Measurements from ENCODE around the gene SGK1. TPM values are rescaled to one million over a fixed set of nuclear protein-coding genes. Genes with fewer than 3 reads are reported as not detected.
"Not testable (repeated sequence)": the region's sequence is repeated elsewhere in the genome, so short reads cannot be mapped to it uniquely, and the experiment has no call there.

The SGK1 gene
- total RNA-seq, 1 experiment from 2014 or later: 23.2 TPM

GRCh38 chr6:134217105-134217797, 100.7 kb downstream of the SGK1 start (continued):
- TF ChIP-seq, protein P1, sequence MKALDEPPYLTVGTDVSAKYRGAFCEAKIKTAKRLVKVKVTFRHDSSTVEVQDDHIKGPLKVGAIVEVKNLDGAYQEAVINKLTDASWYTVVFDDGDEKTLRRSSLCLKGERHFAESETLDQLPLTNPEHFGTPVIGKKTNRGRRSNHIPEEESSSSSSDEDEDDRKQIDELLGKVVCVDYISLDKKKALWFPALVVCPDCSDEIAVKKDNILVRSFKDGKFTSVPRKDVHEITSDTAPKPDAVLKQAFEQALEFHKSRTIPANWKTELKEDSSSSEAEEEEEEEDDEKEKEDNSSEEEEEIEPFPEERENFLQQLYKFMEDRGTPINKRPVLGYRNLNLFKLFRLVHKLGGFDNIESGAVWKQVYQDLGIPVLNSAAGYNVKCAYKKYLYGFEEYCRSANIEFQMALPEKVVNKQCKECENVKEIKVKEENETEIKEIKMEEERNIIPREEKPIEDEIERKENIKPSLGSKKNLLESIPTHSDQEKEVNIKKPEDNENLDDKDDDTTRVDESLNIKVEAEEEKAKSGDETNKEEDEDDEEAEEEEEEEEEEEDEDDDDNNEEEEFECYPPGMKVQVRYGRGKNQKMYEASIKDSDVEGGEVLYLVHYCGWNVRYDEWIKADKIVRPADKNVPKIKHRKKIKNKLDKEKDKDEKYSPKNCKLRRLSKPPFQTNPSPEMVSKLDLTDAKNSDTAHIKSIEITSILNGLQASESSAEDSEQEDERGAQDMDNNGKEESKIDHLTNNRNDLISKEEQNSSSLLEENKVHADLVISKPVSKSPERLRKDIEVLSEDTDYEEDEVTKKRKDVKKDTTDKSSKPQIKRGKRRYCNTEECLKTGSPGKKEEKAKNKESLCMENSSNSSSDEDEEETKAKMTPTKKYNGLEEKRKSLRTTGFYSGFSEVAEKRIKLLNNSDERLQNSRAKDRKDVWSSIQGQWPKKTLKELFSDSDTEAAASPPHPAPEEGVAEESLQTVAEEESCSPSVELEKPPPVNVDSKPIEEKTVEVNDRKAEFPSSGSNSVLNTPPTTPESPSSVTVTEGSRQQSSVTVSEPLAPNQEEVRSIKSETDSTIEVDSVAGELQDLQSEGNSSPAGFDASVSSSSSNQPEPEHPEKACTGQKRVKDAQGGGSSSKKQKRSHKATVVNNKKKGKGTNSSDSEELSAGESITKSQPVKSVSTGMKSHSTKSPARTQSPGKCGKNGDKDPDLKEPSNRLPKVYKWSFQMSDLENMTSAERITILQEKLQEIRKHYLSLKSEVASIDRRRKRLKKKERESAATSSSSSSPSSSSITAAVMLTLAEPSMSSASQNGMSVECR (CRISPR knock-in tag; IDR thresholded peaks at IDR 0.05; ENCODE audit: borderline replicate concordance): no peak
- TF ChIP-seq ZBTB21 (CRISPR knock-in tag; IDR thresholded peaks at IDR 0.05; ENCODE audit: borderline replicate concordance) (no peak), FOXK1 (CRISPR knock-in tag; IDR thresholded peaks at IDR 0.05) (no peak), FOXJ3 (CRISPR knock-in tag; IDR thresholded peaks at IDR 0.05; ENCODE audit: borderline replicate concordance) (no peak), PRRX2 (CRISPR knock-in tag; IDR thresholded peaks at IDR 0.05) (no peak)

- peaks cover 6% of the 10 kb centered on the region; the same call in 1 of the 2 replicates for H3K9me3 Mint-ChIP-seq
- CTCF ChIA-PET: no interaction called here
- no peaks in the 10 kb centered on the region for H3K4me1 Mint-ChIP-seq
- no peaks in the 10 kb centered on the region for H3K27me3 Mint-ChIP-seq (ENCODE audit: low read depth)
- no peaks in the 10 kb centered on the region for H3K36me3 Mint-ChIP-seq
- no peak overlapping the region for H3K27ac Mint-ChIP-seq
- DNase-seq (ENCODE audit: low spot score) (no peak), ATAC-seq (no peak)
- no peak overlapping the region for H3K4me3 Mint-ChIP-seq
- TF ChIP-seq KAT7 (CRISPR knock-in tag; IDR thresholded peaks at IDR 0.05; ENCODE audit: borderline replicate concordance): no peak
- TF ChIP-seq ZNF416 (CRISPR knock-in tag; IDR thresholded peaks at IDR 0.05): no peak
- POLR2A ChIA-PET: no interaction called here
These were observed 101.5 kb downstream of the SGK1 start for GRCh38 chr6:134216301-134217010.

- CTCF ChIA-PET, H3K4me3 Mint-ChIP-seq, H3K27ac Mint-ChIP-seq: not testable (repeated sequence)
These were observed 104.5 kb downstream of the SGK1 start for GRCh38 chr6:134213410-134213809.

GRCh38 chr6:134211297-134211696, 106.6 kb downstream of the SGK1 start:
- Mint-ChIP-seq H3K9me3 (no peaks in the 10 kb centered on the region), H3K27ac (no peak overlapping the region)
- CTCF ChIA-PET: no interaction called here

More at GRCh38 chr6:134213410-134213809, 104.5 kb downstream of the SGK1 start:
- H3K9me3 Mint-ChIP-seq; H3K4me1 Mint-ChIP-seq; DNase-seq (ENCODE audit: low spot score); POLR2A ChIA-PET; ATAC-seq; H3K27me3 Mint-ChIP-seq (ENCODE audit: low read depth); H3K36me3 Mint-ChIP-seq: not testable (repeated sequence)

More at GRCh38 chr6:134211297-134211696, 106.6 kb downstream of the SGK1 start:
- Mint-ChIP-seq H3K4me1 (no peaks in the 10 kb centered on the region), H3K27me3 (ENCODE audit: low read depth) (no peaks in the 10 kb centered on the region), H3K36me3 (no peaks in the 10 kb centered on the region), H3K4me3 (no peak overlapping the region)
- POLR2A ChIA-PET: no interaction called here
- DNase-seq (ENCODE audit: low spot score) (no peak), ATAC-seq (no peak)
- no peak for TF ChIP-seq GTF2I (CRISPR knock-in tag; conservative IDR thresholded peaks at IDR 0.05)
- no peak for TF ChIP-seq NFYB (CRISPR knock-in tag; conservative IDR thresholded peaks at IDR 0.05; ENCODE audit: low read depth)
- TF ChIP-seq, protein P2, sequence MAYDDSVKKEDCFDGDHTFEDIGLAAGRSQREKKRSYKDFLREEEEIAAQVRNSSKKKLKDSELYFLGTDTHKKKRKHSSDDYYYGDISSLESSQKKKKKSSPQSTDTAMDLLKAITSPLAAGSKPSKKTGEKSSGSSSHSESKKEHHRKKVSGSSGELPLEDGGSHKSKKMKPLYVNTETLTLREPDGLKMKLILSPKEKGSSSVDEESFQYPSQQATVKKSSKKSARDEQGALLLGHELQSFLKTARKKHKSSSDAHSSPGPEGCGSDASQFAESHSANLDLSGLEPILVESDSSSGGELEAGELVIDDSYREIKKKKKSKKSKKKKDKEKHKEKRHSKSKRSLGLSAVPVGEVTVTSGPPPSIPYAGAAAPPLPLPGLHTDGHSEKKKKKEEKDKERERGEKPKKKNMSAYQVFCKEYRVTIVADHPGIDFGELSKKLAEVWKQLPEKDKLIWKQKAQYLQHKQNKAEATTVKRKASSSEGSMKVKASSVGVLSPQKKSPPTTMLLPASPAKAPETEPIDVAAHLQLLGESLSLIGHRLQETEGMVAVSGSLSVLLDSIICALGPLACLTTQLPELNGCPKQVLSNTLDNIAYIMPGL (CRISPR knock-in tag; IDR thresholded peaks at IDR 0.05): no peak
- TF ChIP-seq ZNF281 (CRISPR knock-in tag; IDR thresholded peaks at IDR 0.05): no peak
- TF ChIP-seq, protein P3, sequence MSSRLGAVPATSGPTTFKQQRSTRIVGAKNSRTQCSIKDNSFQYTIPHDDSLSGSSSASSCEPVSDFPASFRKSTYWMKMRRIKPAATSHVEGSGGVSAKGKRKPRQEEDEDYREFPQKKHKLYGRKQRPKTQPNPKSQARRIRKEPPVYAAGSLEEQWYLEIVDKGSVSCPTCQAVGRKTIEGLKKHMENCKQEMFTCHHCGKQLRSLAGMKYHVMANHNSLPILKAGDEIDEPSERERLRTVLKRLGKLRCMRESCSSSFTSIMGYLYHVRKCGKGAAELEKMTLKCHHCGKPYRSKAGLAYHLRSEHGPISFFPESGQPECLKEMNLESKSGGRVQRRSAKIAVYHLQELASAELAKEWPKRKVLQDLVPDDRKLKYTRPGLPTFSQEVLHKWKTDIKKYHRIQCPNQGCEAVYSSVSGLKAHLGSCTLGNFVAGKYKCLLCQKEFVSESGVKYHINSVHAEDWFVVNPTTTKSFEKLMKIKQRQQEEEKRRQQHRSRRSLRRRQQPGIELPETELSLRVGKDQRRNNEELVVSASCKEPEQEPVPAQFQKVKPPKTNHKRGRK (CRISPR knock-in tag; IDR thresholded peaks at IDR 0.05; ENCODE audit: borderline replicate concordance): no peak
- TF ChIP-seq ZNF671 (CRISPR knock-in tag; IDR thresholded peaks at IDR 0.05): no peak
- TF ChIP-seq MLX (CRISPR knock-in tag; IDR thresholded peaks at IDR 0.05): no peak
